T1000 (cell line): Measurements from ENCODE around the gene BACH2.
"Not testable (repeated sequence)": the region's sequence is repeated elsewhere in the genome, so short reads cannot be mapped to it uniquely, and the experiment has no call there.

ENCODE experiments used
- DNase-seq: peaks from one replicate; lab custom pipeline; 2025; ENCODE audit warnings: mixed read lengths; lab: John Stamatoyannopoulos, UW

The BACH2 gene

DNA sequence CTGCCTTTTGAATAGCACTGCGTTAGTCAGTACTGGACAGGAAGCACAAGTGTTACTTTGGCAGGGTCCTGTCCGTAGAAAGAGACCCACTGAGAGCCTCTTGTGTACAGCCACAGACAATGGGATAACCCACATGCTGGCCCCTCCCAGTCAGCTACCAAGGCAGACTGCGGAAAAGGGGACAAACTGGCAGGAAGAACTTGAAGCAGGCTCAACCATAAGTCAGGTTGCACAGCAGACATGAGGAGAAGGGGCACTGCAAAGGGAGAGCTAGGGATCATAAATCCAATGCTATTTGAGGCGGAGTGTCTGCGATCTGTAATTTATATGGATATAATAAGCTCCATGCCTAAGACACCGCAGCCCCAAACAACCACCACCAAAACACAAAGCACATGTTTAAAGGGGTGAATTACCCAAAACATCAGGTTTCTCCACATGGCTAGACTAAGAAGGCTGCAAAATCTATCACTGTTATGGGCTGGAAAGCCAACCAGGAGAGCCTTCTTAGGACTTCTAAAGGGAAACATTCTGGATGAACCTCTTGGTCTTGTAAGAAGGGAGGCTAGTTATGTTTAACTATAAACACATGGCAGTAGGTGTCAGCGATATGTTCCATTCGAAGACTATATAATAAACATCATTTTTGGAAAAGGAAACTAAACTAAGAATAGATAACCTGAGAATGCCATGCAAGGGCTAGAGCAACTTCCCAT, 141.7 kb downstream of the BACH2 start:
- no peak for DNase-seq

DNA sequence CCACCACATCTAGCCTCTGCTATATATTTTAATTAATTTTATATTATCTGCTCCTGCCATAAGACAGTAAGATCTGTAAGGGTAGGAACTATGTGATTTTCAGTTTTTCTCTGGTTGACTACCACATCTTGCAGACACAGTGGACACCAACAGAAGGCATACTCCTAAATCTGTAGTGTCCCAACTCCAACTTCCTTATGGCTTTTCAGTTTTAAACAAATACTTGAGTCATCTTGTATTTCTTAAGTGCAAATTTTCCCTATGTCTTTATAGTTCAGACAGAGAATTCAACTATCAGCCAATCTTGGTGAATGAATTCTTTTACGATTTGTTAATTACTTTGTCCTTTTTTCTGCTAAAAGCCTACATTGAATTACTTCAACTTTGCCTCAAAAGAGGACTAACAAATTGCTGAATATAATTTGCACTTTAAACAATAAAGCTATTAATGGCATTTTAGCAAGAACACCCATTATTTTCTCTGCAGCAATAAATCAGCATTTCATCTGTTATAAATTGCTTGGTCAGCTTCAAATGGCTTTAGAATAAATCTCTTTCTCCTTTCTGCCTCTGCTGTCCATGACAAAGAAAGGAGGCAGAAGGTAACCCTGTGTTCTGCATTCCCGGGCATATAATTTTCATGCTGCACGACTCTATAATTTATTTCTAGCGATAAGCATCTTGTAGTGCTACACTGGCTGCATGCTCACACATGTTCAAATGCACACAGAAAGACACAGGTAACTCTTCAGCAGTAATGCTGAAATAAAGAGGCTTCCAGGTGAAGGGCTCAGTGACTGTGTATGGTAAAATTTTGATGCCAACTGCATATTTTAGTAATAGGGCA, 144.8 kb downstream of the BACH2 start:
- no peak for DNase-seq

- no peak for DNase-seq
Measured at GRCh38 chr6:90149280-90149679, 147.4 kb downstream of the BACH2 start.

DNA sequence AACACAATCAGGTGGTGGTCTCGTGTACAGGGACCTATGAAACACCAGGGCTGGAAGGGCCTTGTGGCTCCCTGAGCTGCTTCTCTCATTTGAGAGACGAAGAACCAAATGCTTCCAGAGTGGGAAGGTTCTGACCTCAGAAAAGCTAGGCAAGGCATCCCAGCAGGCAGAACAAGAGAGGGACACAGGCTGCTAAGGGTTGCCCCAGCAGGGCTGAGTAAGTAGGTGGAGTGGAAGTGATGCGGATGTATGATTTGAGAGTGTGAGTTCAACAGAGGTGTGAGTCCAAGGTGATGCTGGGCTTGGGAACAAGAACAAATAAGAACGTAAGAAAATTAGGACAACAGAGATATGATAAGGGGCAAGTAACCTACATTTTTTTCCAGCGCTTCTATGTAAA, 147.8 kb downstream of the BACH2 start:
- DNase-seq, result no peak

GRCh38 chr6:90146921-90147649, 149.6 kb downstream of the BACH2 start:
- DNase-seq, result no peak

GRCh38 chr6:90146024-90146423, 150.6 kb downstream of the BACH2 start:
- DNase-seq, result no peak

DNA sequence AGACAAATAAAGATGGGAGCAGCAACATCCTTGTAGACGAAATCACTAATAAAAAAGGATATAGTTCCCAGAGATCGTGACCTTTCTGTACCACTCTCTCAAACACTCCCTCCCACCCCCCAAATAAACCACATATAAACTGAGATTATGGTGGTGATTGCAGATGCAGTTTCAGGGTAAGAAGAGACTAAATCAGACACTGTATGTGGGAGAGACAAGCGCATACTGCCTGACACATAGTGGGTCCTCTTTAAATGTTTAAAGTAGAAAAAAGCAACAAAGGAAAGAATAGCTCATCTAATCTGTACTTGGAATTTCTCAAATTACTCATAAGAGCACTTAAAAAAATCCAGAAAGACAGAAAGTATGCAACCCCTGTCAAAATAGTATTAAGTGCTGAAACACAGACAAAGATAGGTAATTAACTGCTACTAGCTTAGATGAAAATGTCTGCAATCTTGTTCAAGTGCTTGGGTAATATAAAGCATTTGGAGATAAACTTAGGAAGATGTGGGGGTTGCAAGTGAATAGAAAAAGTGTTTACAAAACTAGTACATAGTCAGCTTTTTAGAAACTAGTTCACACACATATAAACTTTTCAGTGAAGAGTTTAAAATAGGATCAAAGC, 151.6 kb downstream of the BACH2 start:
- no peak for DNase-seq

DNA sequence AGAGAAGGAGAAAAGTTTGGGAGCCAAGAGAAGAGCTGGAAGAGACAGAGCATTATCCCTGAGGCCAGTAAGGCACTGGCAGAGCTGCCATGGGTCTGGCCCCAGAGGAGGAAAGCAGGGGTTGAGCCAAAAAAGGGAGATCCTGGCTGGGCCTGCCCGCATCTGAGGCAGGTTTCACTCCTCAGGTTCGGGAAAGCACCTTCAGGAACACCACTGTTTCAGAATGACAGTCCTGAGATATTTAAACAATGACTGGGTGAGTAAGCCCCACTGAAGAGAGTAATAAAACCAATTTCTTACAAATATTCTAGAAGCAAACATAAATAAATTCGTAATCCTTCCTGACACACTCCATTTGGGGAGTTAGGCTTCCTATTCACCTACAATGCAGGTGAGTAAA, 152.2 kb downstream of the BACH2 start:
- no peak for DNase-seq

- no peak for DNase-seq
Measured at GRCh38 chr6:90140683-90141082, 156.0 kb downstream of the BACH2 start.

DNA sequence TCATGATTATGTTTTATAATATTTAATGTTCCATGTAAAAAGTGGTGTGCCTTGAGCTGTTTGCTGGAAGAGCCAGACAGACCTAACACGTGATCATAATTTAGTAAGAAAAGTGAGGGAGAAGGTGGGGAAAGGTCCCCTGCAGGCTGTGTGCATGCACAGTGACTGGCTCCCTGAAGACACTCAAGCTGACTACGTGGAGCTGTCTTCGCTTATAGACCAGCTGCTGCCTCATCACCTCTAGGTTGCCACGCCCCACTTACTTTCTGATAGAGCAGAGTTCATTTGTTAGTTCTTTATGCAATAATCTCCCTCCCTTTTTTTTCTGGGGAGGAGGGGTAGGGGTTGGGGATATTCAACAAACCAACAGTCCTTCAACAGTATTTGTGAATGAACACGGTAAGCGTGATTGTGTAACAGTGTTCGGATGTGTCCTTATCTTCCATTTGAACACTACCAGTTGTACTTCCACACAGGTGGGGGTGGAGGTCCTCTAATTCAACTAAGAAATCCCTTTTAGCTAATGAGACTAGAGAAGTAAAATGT, 157.3 kb downstream of the BACH2 start:
- DNase-seq, result no peak

- DNase-seq, result no peak
Measured at GRCh38 chr6:90136837-90137568, 159.6 kb downstream of the BACH2 start.

DNA sequence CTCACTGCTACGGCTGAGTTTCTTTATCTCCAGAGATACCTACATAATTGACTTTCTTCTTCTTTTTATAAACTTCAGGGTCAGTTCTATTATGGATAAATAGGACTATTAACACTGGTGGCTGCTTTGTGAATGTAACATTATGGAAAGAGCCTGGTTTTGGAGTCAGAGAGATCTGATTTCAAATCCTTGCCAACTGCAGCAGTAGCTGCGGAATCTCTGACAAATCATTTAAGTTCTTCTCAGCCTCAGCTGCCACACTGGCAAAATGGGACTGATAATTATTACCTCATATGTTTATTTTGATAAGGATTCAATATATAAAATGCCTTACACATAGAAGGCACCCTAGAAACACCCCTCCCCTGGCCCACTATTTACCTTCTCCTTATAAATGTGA, 160.5 kb downstream of the BACH2 start:
- DNase-seq, result no peak

- peak; percentile 42 for DNase-seq
Measured at GRCh38 chr6:90135667-90136066, 161.0 kb downstream of the BACH2 start.

GRCh38 chr6:90133664-90134063, 163.0 kb downstream of the BACH2 start:
- DNase-seq, result not testable (repeated sequence)

DNA sequence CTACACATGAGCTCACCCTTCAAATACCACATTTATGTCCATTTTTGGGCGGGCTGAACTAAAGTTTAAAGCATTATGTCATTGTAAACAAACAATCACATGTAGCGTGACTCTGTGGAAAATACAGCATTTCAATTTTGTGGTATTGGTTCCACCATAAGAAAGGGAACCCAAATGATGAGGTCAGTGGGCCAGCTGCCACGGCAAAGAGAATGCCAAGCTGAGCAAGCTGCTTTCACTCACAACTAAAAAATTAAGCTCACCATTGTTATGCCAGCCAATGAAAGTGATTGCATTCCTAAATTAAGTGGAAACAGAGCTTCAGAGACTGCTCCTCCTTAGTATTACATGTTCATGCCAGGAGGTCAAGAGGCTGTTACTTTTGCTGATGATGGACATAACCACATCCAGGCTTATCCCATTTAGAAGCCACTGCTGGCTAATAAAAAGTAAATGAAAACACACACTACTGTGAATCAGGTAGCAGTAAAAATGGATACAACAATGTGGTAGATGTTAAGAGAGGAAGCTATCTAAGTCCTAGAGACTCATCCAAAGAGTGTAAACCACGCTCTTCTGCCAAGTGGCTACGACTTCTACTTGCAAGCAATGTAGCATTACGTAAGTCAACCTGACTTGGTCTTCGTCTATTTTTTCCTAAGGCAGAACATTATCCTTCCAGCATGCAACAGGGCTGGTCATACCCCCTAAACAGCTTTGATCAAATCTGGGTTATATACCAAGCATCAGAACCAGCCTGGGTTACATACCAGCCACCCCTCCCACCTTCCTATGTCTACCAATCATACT, 164.8 kb downstream of the BACH2 start:
- peak; percentile 58 for DNase-seq

DNA sequence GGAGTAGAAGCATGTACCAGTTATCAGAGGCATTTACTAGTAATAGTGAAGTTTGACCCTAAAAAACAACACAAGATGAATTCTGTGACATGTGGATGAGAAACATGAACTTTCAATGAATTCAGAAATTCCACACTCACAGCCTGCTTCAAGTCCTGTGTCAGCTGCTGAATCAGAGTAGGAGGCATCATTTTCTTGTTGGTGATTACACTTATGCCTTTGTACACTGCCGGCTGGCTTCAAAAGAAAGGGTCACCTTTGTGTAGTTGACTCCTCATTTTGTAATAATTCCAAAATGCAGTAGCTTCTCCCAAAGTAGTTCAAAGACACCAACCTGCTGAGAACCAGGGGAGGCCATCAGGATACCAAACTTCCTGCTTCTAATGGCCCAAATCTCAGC, 165.5 kb downstream of the BACH2 start:
- DNase-seq, result no peak

DNA sequence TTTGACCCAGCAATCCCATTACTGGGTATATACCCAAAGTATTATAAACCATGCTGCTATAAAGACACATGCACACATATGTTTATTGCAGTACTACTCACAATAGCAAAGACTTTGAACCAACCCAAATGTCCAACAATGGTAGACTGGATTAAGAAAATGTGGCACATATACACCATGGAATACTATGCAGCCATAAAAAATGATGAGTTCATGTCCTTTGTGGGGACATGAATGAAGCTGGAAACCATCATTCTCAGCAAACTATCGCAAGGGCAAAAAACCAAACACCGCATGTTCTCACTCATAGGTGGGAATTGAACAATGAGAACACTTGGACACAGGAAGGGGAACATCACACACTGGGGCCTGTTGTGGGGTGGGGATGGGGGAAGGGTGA, 168.0 kb downstream of the BACH2 start:
- DNase-seq, result not testable (repeated sequence)

- DNase-seq, result no peak
Measured at GRCh38 chr6:90127595-90127994, 169.0 kb downstream of the BACH2 start.

DNA sequence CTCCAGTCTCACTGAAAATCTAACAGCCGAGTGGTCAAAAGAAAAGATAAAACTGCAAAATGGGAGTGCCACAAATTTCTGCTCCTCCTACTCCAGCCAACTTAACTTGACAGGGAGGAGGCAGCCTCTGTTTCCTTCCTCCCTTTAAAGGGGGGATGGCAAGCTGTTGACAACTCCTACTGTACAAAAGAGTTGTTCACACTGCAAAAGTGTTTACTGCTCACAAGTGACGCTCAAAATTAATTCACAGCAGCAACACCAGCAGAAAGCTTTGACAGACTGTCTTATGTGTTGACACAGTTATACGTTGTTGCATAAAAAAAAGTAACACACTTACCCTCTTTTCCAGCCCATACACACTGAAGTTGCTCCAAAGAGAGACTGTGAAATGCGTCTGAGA, 169.8 kb downstream of the BACH2 start:
- DNase-seq, result no peak

DNA sequence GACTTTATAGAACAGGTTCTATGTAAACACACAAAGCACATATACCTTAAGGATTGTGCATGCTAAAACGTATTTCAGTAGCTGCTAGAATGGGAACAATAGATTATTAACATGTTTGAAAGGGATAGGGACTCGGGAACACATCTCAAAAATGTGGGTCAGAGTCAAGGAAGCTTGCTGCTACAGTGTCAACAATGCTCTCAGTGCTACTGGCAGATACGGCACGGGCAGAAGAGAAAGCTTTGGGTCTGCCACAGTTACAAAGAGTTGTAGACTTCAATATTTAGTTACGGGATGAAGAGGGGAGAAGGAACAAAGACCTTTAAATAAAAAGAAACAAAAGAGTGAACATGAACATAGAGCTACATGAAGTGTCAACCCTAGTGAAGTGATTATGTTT, 170.5 kb downstream of the BACH2 start:
- DNase-seq, result no peak
